Nephron progenitor cell (in vitro differentiated cells): Measurements from ENCODE around the gene ADGRG1.

Experiments
- DNase-seq: peaks from one replicate; pipeline ENCODE4 v3.0.0; 2021
- H3K27ac Mint-ChIP-seq: 2 replicates; pipeline ENCODE4 v1.8.0; 2021; ENCODE audit warnings: mild to moderate bottlenecking, moderate library complexity, mixed read lengths
- H3K27me3 Mint-ChIP-seq: 2 replicates; pipeline ENCODE4 v1.8.0; 2021; ENCODE audit warnings: mild to moderate bottlenecking, low read depth, mixed read lengths; ENCODE audit not compliant: poor library complexity
- H3K36me3 Mint-ChIP-seq: 2 replicates; pipeline ENCODE4 v1.8.0; 2021; ENCODE audit warnings: low read depth, mixed read lengths
- H3K4me1 Mint-ChIP-seq: 2 replicates; pipeline ENCODE4 v1.8.0; 2021; ENCODE audit warnings: mixed read lengths
- H3K4me3 Mint-ChIP-seq: 2 replicates; pipeline ENCODE4 v1.8.0; 2021; ENCODE audit warnings: mild to moderate bottlenecking, moderate library complexity, mixed read lengths
- H3K9me3 Mint-ChIP-seq: 2 replicates; pipeline ENCODE4 v1.8.0; 2021; ENCODE audit warnings: mild to moderate bottlenecking, moderate library complexity, mixed read lengths
- TF ChIP-seq, protein P1 (sequence below): fragments of 200-600 bp; sonication (generic); IDR thresholded peaks from 2 replicates; pipeline ENCODE4 v1.5.0; 2021; ENCODE audit warnings: antibody characterized with exemption

Gene ADGRG1

GRCh38 chr16:57686577-57686976 is 58.1 kb downstream of the ADGRG1 start:
- Mint-ChIP-seq H3K36me3 (no peaks in the 10 kb centered on the region), H3K27ac (no peak overlapping the region), H3K9me3 (no peaks in the 10 kb centered on the region), H3K4me3 (no peak overlapping the region), H3K4me1 (peaks cover 49% of the 10 kb centered on the region), H3K27me3 (no peaks in the 10 kb centered on the region)
- TF ChIP-seq, protein P1, sequence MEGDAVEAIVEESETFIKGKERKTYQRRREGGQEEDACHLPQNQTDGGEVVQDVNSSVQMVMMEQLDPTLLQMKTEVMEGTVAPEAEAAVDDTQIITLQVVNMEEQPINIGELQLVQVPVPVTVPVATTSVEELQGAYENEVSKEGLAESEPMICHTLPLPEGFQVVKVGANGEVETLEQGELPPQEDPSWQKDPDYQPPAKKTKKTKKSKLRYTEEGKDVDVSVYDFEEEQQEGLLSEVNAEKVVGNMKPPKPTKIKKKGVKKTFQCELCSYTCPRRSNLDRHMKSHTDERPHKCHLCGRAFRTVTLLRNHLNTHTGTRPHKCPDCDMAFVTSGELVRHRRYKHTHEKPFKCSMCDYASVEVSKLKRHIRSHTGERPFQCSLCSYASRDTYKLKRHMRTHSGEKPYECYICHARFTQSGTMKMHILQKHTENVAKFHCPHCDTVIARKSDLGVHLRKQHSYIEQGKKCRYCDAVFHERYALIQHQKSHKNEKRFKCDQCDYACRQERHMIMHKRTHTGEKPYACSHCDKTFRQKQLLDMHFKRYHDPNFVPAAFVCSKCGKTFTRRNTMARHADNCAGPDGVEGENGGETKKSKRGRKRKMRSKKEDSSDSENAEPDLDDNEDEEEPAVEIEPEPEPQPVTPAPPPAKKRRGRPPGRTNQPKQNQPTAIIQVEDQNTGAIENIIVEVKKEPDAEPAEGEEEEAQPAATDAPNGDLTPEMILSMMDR: no peak
- DNase-seq: no peak

- Mint-ChIP-seq H3K36me3 (no peaks in the 10 kb centered on the region), H3K4me1 (peaks cover 48% of the 10 kb centered on the region), H3K4me3 (no peak overlapping the region), H3K9me3 (no peaks in the 10 kb centered on the region), H3K27me3 (no peaks in the 10 kb centered on the region), H3K27ac (no peak overlapping the region)
- DNase-seq: no peak
- TF ChIP-seq, protein P1: no peak
Measured at GRCh38 chr16:57687363-57687929, 59.0 kb downstream of the ADGRG1 start.

DNA sequence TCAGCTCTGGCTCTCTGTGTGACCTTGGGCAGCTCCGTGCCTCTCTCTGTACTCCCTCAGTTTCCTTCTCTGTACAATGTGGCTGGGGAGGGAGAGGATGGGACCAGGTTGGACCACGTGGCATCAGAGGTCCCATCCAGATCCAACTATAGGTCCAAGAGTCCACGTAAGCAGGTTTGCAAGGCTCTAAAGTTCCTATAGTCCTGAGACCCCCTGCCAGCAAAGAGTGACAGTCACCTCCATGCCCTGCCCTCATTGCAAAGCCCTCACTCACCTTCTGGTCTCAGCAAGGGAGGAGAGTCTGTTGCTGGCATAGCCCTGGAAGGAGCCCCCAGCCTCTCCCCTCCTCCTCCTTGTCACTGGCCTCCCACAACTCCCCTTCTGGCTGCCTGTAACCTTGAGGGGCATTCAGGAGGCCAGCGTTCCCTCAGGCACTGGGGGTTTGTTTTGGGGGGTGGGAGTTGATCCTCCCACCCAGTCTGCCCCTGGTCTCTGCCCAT is 60.1 kb downstream of the ADGRG1 start:
- Mint-ChIP-seq H3K27ac (no peak overlapping the region), H3K4me1 (peaks cover 48% of the 10 kb centered on the region), H3K4me3 (no peak overlapping the region), H3K27me3 (no peaks in the 10 kb centered on the region), H3K36me3 (no peaks in the 10 kb centered on the region), H3K9me3 (no peaks in the 10 kb centered on the region)
- DNase-seq: no peak
- TF ChIP-seq, protein P1: no peak

GRCh38 chr16:57688987-57689761 is 60.7 kb downstream of the ADGRG1 start:
- Mint-ChIP-seq H3K36me3 (no peaks in the 10 kb centered on the region), H3K4me1 (peaks cover 52% of the 10 kb centered on the region), H3K27me3 (no peaks in the 10 kb centered on the region), H3K9me3 (no peaks in the 10 kb centered on the region), H3K4me3 (no peak overlapping the region), H3K27ac (peak overlapping the region; percentile 25)
- no peak for DNase-seq
- TF ChIP-seq, protein P1: no peak

GRCh38 chr16:57689762-57690558 is 61.5 kb downstream of the ADGRG1 start:
- no peak overlapping the region for H3K4me3 Mint-ChIP-seq
- H3K27me3 Mint-ChIP-seq: no peaks in the 10 kb centered on the region
- peaks cover 59% of the 10 kb centered on the region for H3K4me1 Mint-ChIP-seq
- no peak overlapping the region for H3K27ac Mint-ChIP-seq
- no peaks in the 10 kb centered on the region for H3K9me3 Mint-ChIP-seq
- no peaks in the 10 kb centered on the region for H3K36me3 Mint-ChIP-seq
- TF ChIP-seq, protein P1: no peak
- no peak for DNase-seq
